ENCODE data around the gene STOML2.

DNA sequence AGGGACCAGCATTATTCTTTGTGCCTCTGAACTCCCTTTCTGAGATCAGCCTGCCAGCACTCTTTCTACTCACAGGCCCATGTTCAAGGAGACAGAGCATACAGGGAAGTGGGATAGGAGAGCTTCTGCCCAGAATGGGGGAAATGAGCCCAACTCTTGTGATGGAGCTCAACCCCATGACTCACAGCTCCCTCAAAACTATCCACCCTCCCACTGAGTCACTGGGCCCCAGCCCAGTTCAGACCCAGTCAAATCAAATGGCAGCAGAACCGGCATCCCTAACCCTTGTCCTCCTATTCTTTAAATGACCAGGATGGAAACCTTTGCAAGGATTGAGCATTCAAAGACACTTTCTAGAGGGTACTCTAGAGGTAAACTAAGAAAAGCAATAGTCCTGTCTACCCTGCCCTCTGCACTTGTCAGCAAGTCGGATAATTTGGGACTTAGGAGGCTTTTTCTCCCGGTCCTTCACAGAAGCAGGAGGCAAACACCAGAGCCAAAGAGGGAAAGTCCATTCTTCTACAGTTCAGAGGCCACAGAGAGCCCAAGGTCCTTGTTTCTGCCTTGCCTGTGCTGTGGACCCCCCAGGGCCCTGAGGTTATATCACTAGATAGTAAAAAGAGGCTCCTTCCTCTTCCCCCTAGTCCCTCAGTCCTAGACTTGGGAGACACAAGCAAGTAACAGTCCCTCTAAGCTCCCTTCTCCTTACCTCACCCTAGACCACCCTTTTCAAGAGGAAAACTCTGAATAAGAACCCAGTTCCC, 9.5 kb upstream of the STOML2 start:
- TF ChIP-seq CTCF (optimal IDR thresholded peaks at IDR 0.05 in 1 of 3, IDR thresholded peaks at IDR 0.05 in 1 of 3, conservative IDR thresholded peaks at IDR 0.05 in 1 of 3; ENCODE audit: extremely low read depth in 1 of 3, insufficient read depth in 2 of 3, low read length in 3 of 3): no peak
- no peak for TF ChIP-seq EZH2 (IDR thresholded peaks at IDR 0.05; ENCODE audit: low read length)
